H9 (cell line): Measurements from ENCODE around the gene PLCXD1. TPM values are rescaled to one million over a fixed set of nuclear protein-coding genes. Genes with fewer than 3 reads are reported as not detected.

ENCODE experiments used
- DNase-seq: peaks from one replicate; pipeline ENCODE4 v3.0.0-alpha.2; 2017
- H2AFZ ChIP-seq: one replicate; pipeline ENCODE4 v1.6.1; 2013; ENCODE audit warnings: mild to moderate bottlenecking, low read length, control low read depth, moderate library complexity
- H2AK5ac ChIP-seq: 2 replicates; pipeline ENCODE4 v1.6.1; 2013; ENCODE audit warnings: low read length, control low read depth, mixed read lengths; ENCODE audit not compliant: insufficient read length
- H2BK120ac ChIP-seq: one replicate; pipeline ENCODE4 v1.6.1; 2013; ENCODE audit warnings: low read depth, mild to moderate bottlenecking, low read length, control low read depth, inconsistent platforms; ENCODE audit not compliant: poor library complexity, severe bottlenecking
- H2BK12ac ChIP-seq: 2 replicates; pipeline ENCODE4 v1.6.1; 2013; ENCODE audit warnings: low read length, control low read depth, mixed read lengths, low read depth; ENCODE audit not compliant: insufficient read length
- H2BK15ac ChIP-seq: 2 replicates; pipeline ENCODE4 v1.6.1; 2013; ENCODE audit warnings: low read depth, low read length, control low read depth
- H2BK20ac ChIP-seq: one replicate; pipeline ENCODE4 v1.6.1; 2013; ENCODE audit warnings: low read depth, mild to moderate bottlenecking, low read length, control low read depth, inconsistent platforms; ENCODE audit not compliant: poor library complexity, severe bottlenecking
- H2BK5ac ChIP-seq: 2 replicates; pipeline ENCODE4 v1.6.1; 2013; ENCODE audit warnings: low read length, control low read depth, mixed read lengths; ENCODE audit not compliant: insufficient read length
- H3K14ac ChIP-seq: 2 replicates; pipeline ENCODE4 v1.6.1; 2013; ENCODE audit warnings: low read length, control low read depth; ENCODE audit not compliant: insufficient read depth
- H3K18ac ChIP-seq: 2 replicates; pipeline ENCODE4 v1.6.1; 2013; ENCODE audit warnings: low read depth, mild to moderate bottlenecking, mixed read lengths, low read length, control low read depth; ENCODE audit not compliant: insufficient read length
- H3K23ac ChIP-seq: 2 replicates; pipeline ENCODE4 v1.6.1; 2013; ENCODE audit warnings: low read length, control low read depth, mixed read lengths, low read depth; ENCODE audit not compliant: insufficient read length
- H3K23me2 ChIP-seq: 2 replicates; pipeline ENCODE4 v1.6.1; 2013; ENCODE audit warnings: low read depth, mild to moderate bottlenecking, mixed read lengths, low read length, control low read depth; ENCODE audit not compliant: insufficient read length, poor library complexity, severe bottlenecking
- H3K27ac ChIP-seq: 2 replicates; pipeline ENCODE4 v1.5.1; 2013; ENCODE audit warnings: low read length, control low read depth, mixed read lengths, low read depth; ENCODE audit not compliant: insufficient read length
- H3K27me3 ChIP-seq: 2 replicates; pipeline ENCODE4 v1.6.1; 2013; ENCODE audit warnings: low read length, control low read depth, inconsistent platforms; ENCODE audit not compliant: insufficient read depth
- H3K4ac ChIP-seq: 2 replicates; pipeline ENCODE4 v1.6.1; 2013; ENCODE audit warnings: low read depth, mild to moderate bottlenecking, control low read depth, inconsistent platforms, low read length, moderate library complexity
- H3K4me1 ChIP-seq: 2 replicates; pipeline ENCODE4 v1.6.1; 2013; ENCODE audit warnings: low read length, control low read depth, inconsistent platforms; ENCODE audit not compliant: insufficient read depth
- H3K4me2 ChIP-seq: 2 replicates; pipeline ENCODE4 v1.6.1; 2013; ENCODE audit warnings: low read length, control low read depth, mixed read lengths; ENCODE audit not compliant: insufficient read length, insufficient read depth
- H3K56ac ChIP-seq: 2 replicates; pipeline ENCODE4 v1.6.1; 2013; ENCODE audit warnings: low read depth, mild to moderate bottlenecking, mixed read lengths, low read length, control low read depth; ENCODE audit not compliant: insufficient read length
- H3K79me1 ChIP-seq: 2 replicates; pipeline ENCODE4 v1.6.1; 2013; ENCODE audit warnings: low read depth, mild to moderate bottlenecking, moderate library complexity, low read length, control low read depth, inconsistent platforms; ENCODE audit not compliant: insufficient read depth, poor library complexity, severe bottlenecking
- H3K79me2 ChIP-seq: 2 replicates; pipeline ENCODE4 v1.6.1; 2013; ENCODE audit warnings: low read length, control low read depth, inconsistent platforms; ENCODE audit not compliant: insufficient read depth
- H3K9ac ChIP-seq: 2 replicates; pipeline ENCODE4 v1.6.1; 2013; ENCODE audit warnings: low read length, control low read depth, mixed read lengths; ENCODE audit not compliant: insufficient read length; ENCODE audit errors: extremely low read depth
- H3K9me3 ChIP-seq: one replicate; pipeline ENCODE4 v1.6.1; 2013; ENCODE audit warnings: low read depth, low read length, inconsistent platforms; ENCODE audit not compliant: control insufficient read depth
- H3T11ph ChIP-seq: one replicate; pipeline ENCODE4 v1.6.1; 2013; ENCODE audit warnings: mild to moderate bottlenecking, low read length, control low read depth, inconsistent platforms
- H4K20me1 ChIP-seq: one replicate; pipeline ENCODE4 v1.6.1; 2013; ENCODE audit not compliant: control insufficient read depth, insufficient read length, insufficient read depth
- H4K5ac ChIP-seq: 2 replicates; pipeline ENCODE4 v1.6.1; 2013; ENCODE audit warnings: low read depth, mild to moderate bottlenecking, mixed read lengths, low read length, control low read depth; ENCODE audit not compliant: insufficient read length
- H4K8ac ChIP-seq: replicated peaks from 2 replicates; pipeline ENCODE4 v1.6.1; 2013; ENCODE audit warnings: low read length, control low read depth, mixed read lengths, low read depth; ENCODE audit not compliant: insufficient read length
- H4K91ac ChIP-seq: 2 replicates; pipeline ENCODE4 v1.6.1; 2013; ENCODE audit warnings: low read depth, mild to moderate bottlenecking, moderate library complexity, mixed read lengths, low read length, control low read depth; ENCODE audit not compliant: insufficient read length
- H3K27ac Mint-ChIP-seq, 3 experiments: 2 replicates in 2 of 3; 3 replicates in 1 of 3; pipeline ENCODE4 v1.8.0; 2020 to 2021; ENCODE audit warnings: mixed read lengths in 3 of 3, mild to moderate bottlenecking in 1 of 3, moderate library complexity in 1 of 3
- H3K27me3 Mint-ChIP-seq: 2 replicates; pipeline ENCODE4 v1.8.0; 2021; ENCODE audit warnings: low read depth, mild to moderate bottlenecking, moderate library complexity, mixed read lengths
- H3K36me3 Mint-ChIP-seq, 3 experiments: 2 replicates in 2 of 3; 3 replicates in 1 of 3; pipeline ENCODE4 v1.8.0; 2020 to 2021; ENCODE audit warnings: low read depth in 3 of 3, mixed read lengths in 3 of 3; ENCODE audit not compliant: insufficient read depth in 1 of 3
- H3K4me1 Mint-ChIP-seq, 2 experiments: 2 replicates each; pipeline ENCODE4 v1.8.0; 2020; ENCODE audit warnings: mixed read lengths in 2 of 2
- H3K4me3 Mint-ChIP-seq, 2 experiments: 2 replicates in 1 of 2; 3 replicates in 1 of 2; pipeline ENCODE4 v1.8.0; 2020 to 2021; ENCODE audit warnings: mild to moderate bottlenecking in 2 of 2, mixed read lengths in 2 of 2, moderate library complexity in 1 of 2
- H3K9me3 Mint-ChIP-seq, 2 experiments: 2 replicates in 1 of 2; 3 replicates in 1 of 2; pipeline ENCODE4 v1.8.0; 2020; ENCODE audit warnings: mild to moderate bottlenecking in 2 of 2, mixed read lengths in 2 of 2, moderate library complexity in 1 of 2
- CTCF ChIP-seq: fragments of 200-600 bp; sonication (generic); conservative IDR thresholded peaks from 3 replicates; pipeline ENCODE4 v1.8.0; 2021; ENCODE audit warnings: antibody characterized with exemption, mild to moderate bottlenecking
- WGBS: extraction: QIAGEN DNeasy Blood & Tissue Kit; methylation state at CpG from one replicate; pipeline ENCODE4 v1.1.7; 2013; ENCODE audit warnings: missing lambda C conversion rate, low lambda C conversion rate, mixed read lengths; ENCODE audit not compliant: insufficient read length; ENCODE audit errors: extremely low coverage; 5-methylcytosine and 5-hydroxymethylcytosine counted together
- total RNA-seq: library from RNA; stranded (reverse); gene quantifications from 2 replicates; pipeline ENCODE4 v1.2.1, GENCODE V29; 2021

The PLCXD1 gene
- total RNA-seq, 1 experiment from 2014 or later, result 96.5 TPM

DNA sequence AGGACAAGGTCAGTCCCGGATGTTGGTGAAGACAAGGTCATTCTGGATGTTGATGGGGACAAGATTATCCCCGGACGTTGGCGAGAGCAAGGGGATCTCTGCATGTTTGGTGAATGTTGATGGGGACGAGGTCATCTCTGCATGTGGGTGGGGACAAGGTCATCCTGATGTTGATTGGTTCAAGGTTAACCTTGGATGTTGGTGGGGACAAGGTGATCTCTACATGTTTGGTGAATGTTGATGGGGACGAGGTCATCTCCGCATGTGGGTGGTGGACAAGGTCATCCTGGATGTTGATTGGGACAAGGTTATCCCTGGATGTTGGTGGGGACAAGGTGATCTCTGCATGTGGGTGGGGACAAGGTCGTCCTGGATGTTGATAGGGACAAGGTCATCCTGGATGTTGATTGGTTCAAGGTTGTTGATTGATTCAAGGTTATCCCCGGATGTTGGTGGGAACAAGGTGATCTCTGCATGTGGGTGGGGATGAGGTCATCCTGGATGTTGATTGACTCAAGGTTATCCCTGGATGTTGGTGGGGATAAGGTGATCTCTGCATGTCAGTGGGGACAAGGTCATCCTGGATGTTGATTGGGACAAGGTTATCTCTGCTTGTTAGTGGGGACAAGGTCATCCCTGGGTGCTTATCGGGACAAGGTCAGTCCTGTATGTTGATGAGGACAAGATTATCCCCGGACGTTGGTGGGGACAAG lies 28.8 kb upstream of the PLCXD1 start:
- Histone ChIP-seq H3K9ac (no peak overlapping the region), H3K18ac (no peak overlapping the region), H3K27ac (no peak overlapping the region), H3K4me2 (no peak overlapping the region), H3K14ac (no peak overlapping the region), H2BK15ac (no peak overlapping the region), H3K23ac (no peak overlapping the region), H3K79me1 (no peaks in the 10 kb centered on the region), H3T11ph (no peak overlapping the region), H2BK120ac (no peak overlapping the region), H2BK12ac (no peak overlapping the region), H3K9me3 (no peaks in the 10 kb centered on the region), H3K4ac (no peak overlapping the region), H4K8ac (no peak overlapping the region), H2AFZ (no peak overlapping the region), H2BK20ac (no peak overlapping the region), H3K56ac (no peak overlapping the region), H3K23me2 (no peaks in the 10 kb centered on the region), H3K27me3 (no peaks in the 10 kb centered on the region), H4K91ac (no peak overlapping the region), H3K79me2 (no peaks in the 10 kb centered on the region), H2AK5ac (no peak overlapping the region), H2BK5ac (no peak overlapping the region), H4K20me1 (peaks cover 4% of the 10 kb centered on the region), H4K5ac (no peak overlapping the region), H3K4me1 (no peaks in the 10 kb centered on the region)
- Mint-ChIP-seq H3K36me3 (no peaks in the 10 kb centered on the region; a peak in 1 of 7 replicates), H3K4me3 (no peak overlapping the region), H3K9me3 (peaks cover 0 to 4% of the 10 kb centered on the region in 2 experiments; a peak in 3 of 5 replicates), H3K4me1 (no peaks in the 10 kb centered on the region), H3K27ac (no peak overlapping the region), H3K27me3 (no peaks in the 10 kb centered on the region; the same call in none of the 2 replicates)
- DNase-seq, result no peak
- no CpG with 5 or more reads among the region's 12 CpGs for WGBS
- no peak for TF ChIP-seq CTCF
